Panc1 (cell line): ENCODE results near the gene APOBEC3A. TPM values are rescaled to one million over a fixed set of nuclear protein-coding genes. Genes with fewer than 3 reads are reported as not detected.

ENCODE experiments used
- ATAC-seq: fragments of 200-7000 bp; cut with Tn5 transposase; 2 replicates; pipeline ENCODE4 v1.9.1; 2020; ENCODE audit warnings: mild to moderate bottlenecking, moderate library complexity
- BruUV-seq: library from RNA; stranded (reverse); fragments of 400-500 nt; replicated peaks from 2 replicates; lab custom pipeline; 2021; lab: Mats Ljungman, UMichigan
- CTCF ChIA-PET: fragments of 300-600 bp; sonication (Branson Sonifier 250); formaldehyde crosslinking; loops from one replicate; lab custom pipeline; 2022; ENCODE audit warnings: antibody characterized with exemption; lab: Charles Lee
- POLR2A ChIA-PET: fragments of 300-600 bp; sonication (Branson Sonifier 250); formaldehyde crosslinking; loops from one replicate; lab custom pipeline; 2022; ENCODE audit warnings: antibody characterized with exemption; lab: Charles Lee
- DNase-seq: peaks from one replicate; pipeline ENCODE4 v3.0.0-alpha.2; 2010; ENCODE audit warnings: low read depth, low spot score
- H3K27ac ChIP-seq: 2 replicates; pipeline ENCODE4 v1.5.1; 2011; ENCODE audit warnings: mild to moderate bottlenecking, low read length, inconsistent platforms
- H3K27me3 ChIP-seq: fragments of 200-500 bp; sonication (Bioruptor generic); 2 replicates; pipeline ENCODE4 v1.6.0; 2014; ENCODE audit warnings: low read length, inconsistent platforms; ENCODE audit not compliant: control insufficient read depth, insufficient read depth
- H3K36me3 ChIP-seq: fragments of 200-500 bp; sonication (Bioruptor generic); 2 replicates; pipeline ENCODE4 v1.5.1; 2014; ENCODE audit warnings: inconsistent platforms, mild to moderate bottlenecking, low read length, moderate library complexity; ENCODE audit not compliant: control insufficient read depth, insufficient read depth
- H3K4me1 ChIP-seq: 2 replicates; pipeline ENCODE4 v1.5.1; 2011; ENCODE audit warnings: inconsistent platforms, mild to moderate bottlenecking, low read length, moderate library complexity; ENCODE audit not compliant: control insufficient read depth, insufficient read depth
- H3K4me3 ChIP-seq, 2 experiments: 2 replicates each; pipeline ENCODE4 v1.5.1; 2011 to 2012; ENCODE audit warnings: low read depth in 2 of 2, low read length in 2 of 2, mild to moderate bottlenecking in 2 of 2, inconsistent platforms in 1 of 2, moderate library complexity in 1 of 2
- H3K9me3 ChIP-seq: fragments of 200-500 bp; sonication (Bioruptor generic); 2 replicates; pipeline ENCODE4 v1.5.1; 2014; ENCODE audit warnings: low read depth, mild to moderate bottlenecking, inconsistent platforms, low read length, moderate library complexity; ENCODE audit not compliant: control insufficient read depth, insufficient read depth
- CTCF ChIP-seq: fragments of 450-650 bp; IDR thresholded peaks from 2 replicates; pipeline ENCODE4 v1.5.1; 2017; ENCODE audit warnings: mild to moderate bottlenecking
- POLR2AphosphoS5 ChIP-seq: IDR thresholded peaks from 2 replicates; pipeline ENCODE4 v1.6.1; 2012; ENCODE audit warnings: mild to moderate bottlenecking, low read depth, low read length, moderate library complexity
- REST ChIP-seq, 2 experiments: IDR thresholded peaks; 2 replicates each; pipeline ENCODE4 v1.6.1; 2011 to 2012; ENCODE audit warnings: low read depth in 2 of 2, control low read depth in 1 of 2, low read length in 1 of 2, mild to moderate bottlenecking in 1 of 2, moderate library complexity in 1 of 2; ENCODE audit not compliant: insufficient read depth in 1 of 2
- SIN3A ChIP-seq: IDR thresholded peaks from 2 replicates; pipeline ENCODE4 v1.6.1; 2012; ENCODE audit warnings: low read depth, mild to moderate bottlenecking, low read length, moderate library complexity, borderline replicate concordance; ENCODE audit not compliant: insufficient read depth
- TCF7L2 ChIP-seq: IDR thresholded peaks from 2 replicates; pipeline ENCODE4 v1.6.1; 2011; ENCODE audit warnings: mild to moderate bottlenecking, low read depth, low read length, inconsistent platforms
- in situ Hi-C: cut with HindIII; loops from 2 replicates; pipeline ENCODE4 v1.10.0; 2016; ENCODE audit warnings: low sequenced_read_pairs, low pct_unique_long_range_greater_than_20kb
- intact Hi-C: fragments of 100-400 bp; cut with micrococcal nuclease; formaldehyde crosslinking; loops from one replicate; pipeline ENCODE4 v1.10.0; 2022; ENCODE audit not compliant: unreplicated experiment
- total RNA-seq: library from RNA; stranded (reverse); gene quantifications from one replicate; pipeline ENCODE4 v1.2.1, GENCODE V29; 2021; ENCODE audit not compliant: unreplicated experiment

APOBEC3A gene
- total RNA-seq, 1 experiment from 2014 or later: not detected

- Histone ChIP-seq H3K27ac (peak overlapping the region; percentile 80), H3K36me3 (no peaks in the 10 kb centered on the region), H3K27me3 (no peaks in the 10 kb centered on the region), H3K9me3 (no peaks in the 10 kb centered on the region), H3K4me3 (peak overlapping the region; percentile 31 to 52), H3K4me1 (peaks cover 20% of the 10 kb centered on the region)
- in situ Hi-C loops (no loop called here), intact Hi-C loops (loop anchor here (10.0 kb wide), 1 partner anchor 49 kb away; the partner anchor contains the start of gene CBX6)
- ATAC-seq (peak; percentile 84), DNase-seq (peak; percentile 27)
- CTCF ChIA-PET: interaction anchor here (0.6 kb wide), 1 partner anchor 192 kb away, joined by 3 read pairs; no protein-coding TSS in a partner anchor
- BruUV-seq: no TSS peak
- POLR2A ChIA-PET: interaction anchor here (0.8 kb wide), 1 partner anchor 199 kb away, joined by 3 read pairs; no protein-coding TSS in a partner anchor
- TF ChIP-seq TCF7L2 (no peak), POLR2AphosphoS5 (no peak), REST (IDR thresholded peaks at IDR 0.05; ENCODE audit: insufficient read depth in 1 of 2, low read depth in 2 of 2, low read length in 1 of 2) (no peak), CTCF (peak; percentile 30), SIN3A (no peak)
These were observed 33.7 kb upstream of the APOBEC3A start for GRCh38 chr22:38923463-38924346.

GRCh38 chr22:38924347-38924952, 33.0 kb upstream of the APOBEC3A start:
- TF ChIP-seq POLR2AphosphoS5 (no peak), SIN3A (no peak), REST (IDR thresholded peaks at IDR 0.05; ENCODE audit: insufficient read depth in 1 of 2, low read depth in 2 of 2, low read length in 1 of 2) (no peak), CTCF (no peak), TCF7L2 (peak; percentile 94)
- H3K4me3 ChIP-seq: peak overlapping the region; percentile 31 to 52
- ChIA-PET CTCF (interaction anchor here (0.6 kb wide), 3 partner anchors 161 to 376 kb away, joined by 3 to 17 read pairs (median 10); no protein-coding TSS in a partner anchor), POLR2A (interaction anchor here (0.8 kb wide), 1 partner anchor 199 kb away, joined by 3 read pairs; no protein-coding TSS in a partner anchor)
- in situ Hi-C loops (no loop called here), intact Hi-C loops (loop anchor here (10.0 kb wide), 1 partner anchor 50 kb away; the partner anchor contains the start of gene CBX6)
- no peaks in the 10 kb centered on the region for H3K36me3 ChIP-seq
- H3K4me1 ChIP-seq: peaks cover 20% of the 10 kb centered on the region
- BruUV-seq: no TSS peak
- peak; percentile 71 for ATAC-seq
- peak; percentile 55 for DNase-seq
- H3K27ac ChIP-seq: peak overlapping the region; percentile 80
- H3K9me3 ChIP-seq: no peaks in the 10 kb centered on the region
- H3K27me3 ChIP-seq: no peaks in the 10 kb centered on the region
